ENCODE measurements around the gene PER2.

Gene PER2

GRCh38 chr2:238230699-238231098 is 57.7 kb downstream of the PER2 start:
- no peaks in the 10 kb centered on the region for H3K9me3 ChIP-seq (ENCODE audit: control insufficient read depth, insufficient read depth, low read length)
- H3K4me3 ChIP-seq (ENCODE audit: low read length), result no peak overlapping the region
- no peak overlapping the region for H3K4me2 ChIP-seq (ENCODE audit: low read length)
- no peaks in the 10 kb centered on the region for H3F3A ChIP-seq (ENCODE audit: control insufficient read depth, insufficient read depth)
- H3K79me2 ChIP-seq (ENCODE audit: control insufficient read depth, low read length), result no peaks in the 10 kb centered on the region
- no peak overlapping the region for H3K27ac ChIP-seq (ENCODE audit: low read depth, low read length)
- H3K9me2 ChIP-seq (replicated peaks; ENCODE audit: control insufficient read depth, low read length), result no peaks in the 10 kb centered on the region
- no peaks in the 10 kb centered on the region for H3K36me3 ChIP-seq (ENCODE audit: control insufficient read depth, low read length)
- H3K4me1 ChIP-seq (ENCODE audit: control insufficient read depth, low read length), result peaks cover 7% of the 10 kb centered on the region; the same call in 1 of the 2 replicates
- TF ChIP-seq, protein P1, sequence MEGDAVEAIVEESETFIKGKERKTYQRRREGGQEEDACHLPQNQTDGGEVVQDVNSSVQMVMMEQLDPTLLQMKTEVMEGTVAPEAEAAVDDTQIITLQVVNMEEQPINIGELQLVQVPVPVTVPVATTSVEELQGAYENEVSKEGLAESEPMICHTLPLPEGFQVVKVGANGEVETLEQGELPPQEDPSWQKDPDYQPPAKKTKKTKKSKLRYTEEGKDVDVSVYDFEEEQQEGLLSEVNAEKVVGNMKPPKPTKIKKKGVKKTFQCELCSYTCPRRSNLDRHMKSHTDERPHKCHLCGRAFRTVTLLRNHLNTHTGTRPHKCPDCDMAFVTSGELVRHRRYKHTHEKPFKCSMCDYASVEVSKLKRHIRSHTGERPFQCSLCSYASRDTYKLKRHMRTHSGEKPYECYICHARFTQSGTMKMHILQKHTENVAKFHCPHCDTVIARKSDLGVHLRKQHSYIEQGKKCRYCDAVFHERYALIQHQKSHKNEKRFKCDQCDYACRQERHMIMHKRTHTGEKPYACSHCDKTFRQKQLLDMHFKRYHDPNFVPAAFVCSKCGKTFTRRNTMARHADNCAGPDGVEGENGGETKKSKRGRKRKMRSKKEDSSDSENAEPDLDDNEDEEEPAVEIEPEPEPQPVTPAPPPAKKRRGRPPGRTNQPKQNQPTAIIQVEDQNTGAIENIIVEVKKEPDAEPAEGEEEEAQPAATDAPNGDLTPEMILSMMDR (IDR thresholded peaks at IDR 0.05; ENCODE audit: low read depth, low read length, poor library complexity, severe bottlenecking), result no peak
- no peak for TF ChIP-seq EZH2phosphoT487 (IDR thresholded peaks at IDR 0.05; ENCODE audit: borderline replicate concordance, low read length)
- no peaks in the 10 kb centered on the region for H4K20me1 ChIP-seq (ENCODE audit: control insufficient read depth, insufficient read depth, low read depth, low read length)
- peaks cover 34% of the 10 kb centered on the region for H3K27me3 ChIP-seq (ENCODE audit: control insufficient read depth, low read length)

- Histone ChIP-seq H3K4me3 (ENCODE audit: low read length) (no peak overlapping the region), H3K79me2 (ENCODE audit: control insufficient read depth, low read length) (no peaks in the 10 kb centered on the region), H3K4me2 (ENCODE audit: low read length) (no peak overlapping the region), H3F3A (ENCODE audit: control insufficient read depth, insufficient read depth) (no peaks in the 10 kb centered on the region), H3K36me3 (ENCODE audit: control insufficient read depth, low read length) (no peaks in the 10 kb centered on the region), H4K20me1 (ENCODE audit: control insufficient read depth, insufficient read depth, low read depth, low read length) (no peaks in the 10 kb centered on the region), H3K4me1 (ENCODE audit: control insufficient read depth, low read length) (peaks cover 4% of the 10 kb centered on the region; the same call in 1 of the 2 replicates), H3K27ac (ENCODE audit: low read depth, low read length) (no peak overlapping the region), H3K9me2 (replicated peaks; ENCODE audit: control insufficient read depth, low read length) (no peaks in the 10 kb centered on the region), H3K9me3 (ENCODE audit: control insufficient read depth, insufficient read depth, low read length) (no peaks in the 10 kb centered on the region), H3K27me3 (ENCODE audit: control insufficient read depth, low read length) (peaks cover 28% of the 10 kb centered on the region)
- TF ChIP-seq EZH2phosphoT487 (IDR thresholded peaks at IDR 0.05; ENCODE audit: borderline replicate concordance, low read length), result no peak
- TF ChIP-seq, protein P1 (IDR thresholded peaks at IDR 0.05; ENCODE audit: low read depth, low read length, poor library complexity, severe bottlenecking), result no peak
Measured at GRCh38 chr2:238228700-238229099, 59.7 kb downstream of the PER2 start.

GRCh38 chr2:238227587-238228032 is 60.8 kb downstream of the PER2 start:
- Histone ChIP-seq H4K20me1 (ENCODE audit: control insufficient read depth, insufficient read depth, low read depth, low read length) (no peaks in the 10 kb centered on the region), H3K27ac (ENCODE audit: low read depth, low read length) (no peak overlapping the region), H3F3A (ENCODE audit: control insufficient read depth, insufficient read depth) (no peaks in the 10 kb centered on the region), H3K27me3 (ENCODE audit: control insufficient read depth, low read length) (peaks cover 25% of the 10 kb centered on the region), H3K4me1 (ENCODE audit: control insufficient read depth, low read length) (peaks cover 4% of the 10 kb centered on the region; the same call in 1 of the 2 replicates), H3K9me2 (replicated peaks; ENCODE audit: control insufficient read depth, low read length) (no peaks in the 10 kb centered on the region), H3K9me3 (ENCODE audit: control insufficient read depth, insufficient read depth, low read length) (no peaks in the 10 kb centered on the region), H3K36me3 (ENCODE audit: control insufficient read depth, low read length) (no peaks in the 10 kb centered on the region), H3K4me3 (ENCODE audit: low read length) (no peak overlapping the region), H3K4me2 (ENCODE audit: low read length) (no peak overlapping the region), H3K79me2 (ENCODE audit: control insufficient read depth, low read length) (no peaks in the 10 kb centered on the region)
- no peak for TF ChIP-seq EZH2phosphoT487 (IDR thresholded peaks at IDR 0.05; ENCODE audit: borderline replicate concordance, low read length)
- TF ChIP-seq, protein P1 (IDR thresholded peaks at IDR 0.05; ENCODE audit: low read depth, low read length, poor library complexity, severe bottlenecking), result no peak
